HepG2 (cell line): ENCODE results near the gene KIFAP3. TPM values are rescaled to one million over a fixed set of nuclear protein-coding genes. Genes with fewer than 3 reads are reported as not detected.

Source experiments
- ATAC-seq: fragments of 200-7000 bp; cut with Tn5 transposase; 3 replicates; pipeline ENCODE4 v1.9.1; 2020; ENCODE audit warnings: mild to moderate bottlenecking, moderate library complexity
- BruUV-seq: library from RNA; stranded (reverse); fragments of 400-500 nt; replicated peaks from 2 replicates; lab custom pipeline; 2021; lab: Mats Ljungman, UMichigan
- CTCF ChIA-PET: fragments of 300-600 bp; formaldehyde crosslinking; extraction: SDS; loops from one replicate; lab custom pipeline; 2021; ENCODE audit warnings: low total read pairs, inconsistent platforms, low intra/inter-chr PET ratio; lab: Yijun Ruan, JAX
- POLR2A ChIA-PET: fragments of 350-600 bp; sonication (Branson Sonifier 250); formaldehyde crosslinking; loops from one replicate; lab custom pipeline; 2020; ENCODE audit warnings: antibody characterized with exemption, inconsistent platforms; lab: Yijun Ruan, JAX
- DNase-seq: peaks from one replicate; pipeline ENCODE4 v3.0.0-alpha.2; 2015; ENCODE audit warnings: low spot score
- FAIRE-seq: peaks from 3 replicates; lab custom pipeline; 2011; peaks lifted over from hg19 to GRCh38; lab: Jason Lieb, UNC
- H2AFZ ChIP-seq: one replicate; pipeline ENCODE4 v1.6.1; 2011; ENCODE audit warnings: low read length, inconsistent platforms
- H3K27ac ChIP-seq: fragments of 300-600 bp; 3 replicates; pipeline ENCODE4 v1.8.0; 2011; ENCODE audit warnings: mixed run types, mild to moderate bottlenecking, mixed read lengths, low read length, inconsistent platforms; ENCODE audit not compliant: insufficient read depth; ENCODE audit errors: extremely low read length
- H3K27me3 ChIP-seq, 2 experiments: fragments of 200-600 bp in 1 of 2; 2 replicates in 1 of 2; 3 replicates in 1 of 2; pipeline versions ENCODE4 v1.6.0 to v1.8.0; 2011; ENCODE audit warnings: low read length in 2 of 2, mild to moderate bottlenecking in 2 of 2, moderate library complexity in 2 of 2, inconsistent platforms in 1 of 2; ENCODE audit not compliant: insufficient read depth in 2 of 2, control insufficient read depth in 1 of 2
- H3K36me3 ChIP-seq, 2 experiments: fragments of 200-600 bp in 1 of 2; replicated peaks in 1 of 2; 2 replicates in 1 of 2; 3 replicates in 1 of 2; pipeline versions ENCODE4 v1.5.1 to v1.8.0; 2011; ENCODE audit warnings: low read length in 2 of 2, inconsistent platforms in 1 of 2; ENCODE audit not compliant: insufficient read depth in 2 of 2, control insufficient read depth in 1 of 2
- H3K4me1 ChIP-seq: 2 replicates; pipeline ENCODE4 v1.5.1; 2012; ENCODE audit warnings: low read length, inconsistent platforms; ENCODE audit not compliant: insufficient read depth
- H3K4me2 ChIP-seq: 2 replicates; pipeline ENCODE4 v1.6.0; 2011; ENCODE audit warnings: low read depth, low read length, inconsistent platforms
- H3K4me3 ChIP-seq, 3 experiments: fragments of 200-600 bp in 1 of 3; sonication (generic), shearing (Covaris generic) in 1 of 3; replicated peaks in 1 of 3; 2 replicates each; pipeline ENCODE4 v1.5.1; 2011 to 2016; ENCODE audit warnings: low read length in 3 of 3, inconsistent platforms in 2 of 3, low read depth in 2 of 3, mild to moderate bottlenecking in 2 of 3, control low read depth in 1 of 3, mixed read lengths in 1 of 3; ENCODE audit not compliant: insufficient read depth in 1 of 3
- H3K79me2 ChIP-seq: one replicate; pipeline ENCODE4 v1.6.1; 2011; ENCODE audit warnings: low read length, inconsistent platforms; ENCODE audit not compliant: insufficient read depth
- H3K9ac ChIP-seq: 2 replicates; pipeline ENCODE4 v1.6.0; 2011; ENCODE audit warnings: mild to moderate bottlenecking, low read depth, low read length, inconsistent platforms; ENCODE audit not compliant: insufficient read depth
- H3K9me3 ChIP-seq: 2 replicates; pipeline ENCODE4 v1.5.1; 2012; ENCODE audit warnings: mild to moderate bottlenecking, low read length
- H4K20me1 ChIP-seq: 2 replicates; pipeline ENCODE4 v1.6.0; 2011; ENCODE audit warnings: inconsistent platforms, mild to moderate bottlenecking, low read length, moderate library complexity; ENCODE audit not compliant: insufficient read depth
- CENPT ChIP-seq: sonication (generic); formaldehyde crosslinking; IDR thresholded peaks from 2 replicates; pipeline ENCODE4 v1.8.0; 2022; ENCODE audit warnings: low read depth, mild to moderate bottlenecking, moderate library complexity, missing genetic modification reagents
- KLF9 ChIP-seq: IDR thresholded peaks from 2 replicates; pipeline ENCODE4 v1.6.1; 2016; ENCODE audit warnings: low read depth
- SIX4 ChIP-seq: sonication (generic); formaldehyde crosslinking; IDR thresholded peaks from 2 replicates; pipeline ENCODE4 v1.4.0; 2020; ENCODE audit warnings: missing genetic modification reagents
- ZNF20 ChIP-seq: sonication (generic); formaldehyde crosslinking; IDR thresholded peaks from 2 replicates; pipeline ENCODE4 v1.4.0; 2020; ENCODE audit warnings: mild to moderate bottlenecking, moderate library complexity, missing genetic modification reagents
- ZNF205 ChIP-seq: IDR thresholded peaks from 2 replicates; pipeline ENCODE4 v1.6.1; 2018; ENCODE audit warnings: missing biosample characterization, missing genetic modification reagents
- ZNF446 ChIP-seq: sonication (generic); formaldehyde crosslinking; IDR thresholded peaks from 2 replicates; pipeline ENCODE4 v1.5.0; 2020; ENCODE audit warnings: mild to moderate bottlenecking, missing genetic modification reagents
- ZNF607 ChIP-seq: sonication (generic); formaldehyde crosslinking; IDR thresholded peaks from 2 replicates; pipeline ENCODE4 v1.5.1; 2020; ENCODE audit warnings: missing genetic modification reagents, mild to moderate bottlenecking, borderline replicate concordance
- ZNF629 ChIP-seq: sonication (generic); formaldehyde crosslinking; conservative IDR thresholded peaks from 2 replicates; pipeline ENCODE4 v1.5.0; 2020; ENCODE audit warnings: missing genetic modification reagents
- ZNF776 ChIP-seq: sonication (generic); formaldehyde crosslinking; IDR thresholded peaks from 2 replicates; pipeline ENCODE4 v1.4.0; 2020; ENCODE audit warnings: mild to moderate bottlenecking, missing genetic modification reagents
- ZNF788 ChIP-seq: sonication (generic); formaldehyde crosslinking; IDR thresholded peaks from 2 replicates; pipeline ENCODE4 v1.5.0; 2020; ENCODE audit warnings: mild to moderate bottlenecking, missing genetic modification reagents, borderline replicate concordance
- ZNF792 ChIP-seq: IDR thresholded peaks from 2 replicates; pipeline ENCODE4 v1.6.1; 2016
- ZNF841 ChIP-seq: sonication (generic); formaldehyde crosslinking; IDR thresholded peaks from 2 replicates; pipeline ENCODE4 v1.8.1; 2023; ENCODE audit warnings: missing genetic modification reagents, borderline replicate concordance
- ZSCAN20 ChIP-seq: sonication (generic); formaldehyde crosslinking; IDR thresholded peaks from 2 replicates; pipeline ENCODE4 v1.4.0; 2020; ENCODE audit warnings: missing genetic modification reagents, mild to moderate bottlenecking, borderline replicate concordance
- WGBS: methylation state at CpG from one replicate; pipeline ENCODE4 v1.1.6; 2017; ENCODE audit warnings: low lambda C conversion rate; 5-methylcytosine and 5-hydroxymethylcytosine counted together
- in situ Hi-C: cut with HindIII; loops from 2 replicates; pipeline ENCODE4 v1.10.0; 2017; ENCODE audit warnings: low pct_unique_long_range_greater_than_20kb; ENCODE audit not compliant: extremely low pct_ligation_motif_present
- intact Hi-C: fragments of 100-400 bp; cut with micrococcal nuclease; formaldehyde crosslinking; loops from one replicate; pipeline ENCODE4 v1.10.0; 2022; ENCODE audit not compliant: unreplicated experiment
- polyA plus RNA-seq, 8 experiments: library from polyadenylated mRNA; depleted of rRNA in 3 of 8; stranded (reverse) in 7 of 8; unstranded in 1 of 8; fragments of >200 nt; fragmentation: Illumina TruSeq in 4 of 8; extraction: Trizol in 4 of 8; gene quantifications; 2 replicates each; pipeline versions ENCODE4 v1.2.1 to v1.2.3, GENCODE V29; 2011 to 2016; ENCODE audit warnings: low read depth in 4 of 8, missing spikeins in 1 of 8, mixed read lengths in 1 of 8; ENCODE audit not compliant: insufficient read depth in 1 of 8
- total RNA-seq, 5 experiments: library from RNA; depleted of rRNA; stranded (reverse); fragments of >200 nt; fragmentation: Illumina TruSeq; extraction: Trizol; gene quantifications; 2 replicates each; pipeline ENCODE4 v1.2.3, GENCODE V29; 2016; ENCODE audit warnings: low read depth in 1 of 5
- TF ChIP-seq, protein P1 (sequence below): sonication (generic); formaldehyde crosslinking; IDR thresholded peaks from 2 replicates; pipeline ENCODE4 v1.8.1; 2023; ENCODE audit warnings: mild to moderate bottlenecking, missing genetic modification reagents
- TF ChIP-seq, protein P2 (sequence below), 2 experiments: sonication (generic) in 1 of 2; formaldehyde crosslinking in 1 of 2; IDR thresholded peaks; 2 replicates each; pipeline versions ENCODE4 v1.4.0 to v1.6.1; 2016 to 2020; ENCODE audit warnings: borderline replicate concordance in 1 of 2, low read depth in 1 of 2, mild to moderate bottlenecking in 1 of 2, missing genetic modification reagents in 1 of 2
- TF ChIP-seq, protein P3 (sequence below): sonication (generic); formaldehyde crosslinking; IDR thresholded peaks from 2 replicates; pipeline ENCODE4 v1.4.0; 2020; ENCODE audit warnings: missing genetic modification reagents

Gene KIFAP3
- total and polyA plus RNA-seq, 2 of the 13 experiments (the other 11 are each of a cell fraction or from before 2014, with no cell fraction given), result 3.4 to 10.0 TPM

DNA sequence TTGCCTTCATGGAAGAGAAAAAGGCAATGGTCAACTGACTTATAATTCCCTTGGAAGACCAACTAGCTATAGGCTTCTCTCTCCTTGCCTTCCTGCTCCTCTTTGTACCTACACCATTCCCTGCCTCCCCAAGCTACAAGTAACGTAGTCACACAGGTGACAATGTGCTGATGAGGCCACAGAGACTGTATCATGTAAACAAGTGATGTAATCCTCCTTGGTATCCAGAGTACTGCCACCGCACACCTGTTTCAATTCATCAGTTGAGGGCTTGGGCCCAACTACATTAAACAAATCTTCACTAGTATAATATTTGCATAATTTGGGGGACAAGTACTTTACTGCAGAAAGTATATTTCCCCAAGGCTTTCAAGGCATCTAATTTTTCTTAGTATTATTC lies 104.4 kb downstream of the KIFAP3 start:
- FAIRE-seq, result no peak
- intact Hi-C loops, result no loop called here
- POLR2A ChIA-PET, result no interaction called here

DNA sequence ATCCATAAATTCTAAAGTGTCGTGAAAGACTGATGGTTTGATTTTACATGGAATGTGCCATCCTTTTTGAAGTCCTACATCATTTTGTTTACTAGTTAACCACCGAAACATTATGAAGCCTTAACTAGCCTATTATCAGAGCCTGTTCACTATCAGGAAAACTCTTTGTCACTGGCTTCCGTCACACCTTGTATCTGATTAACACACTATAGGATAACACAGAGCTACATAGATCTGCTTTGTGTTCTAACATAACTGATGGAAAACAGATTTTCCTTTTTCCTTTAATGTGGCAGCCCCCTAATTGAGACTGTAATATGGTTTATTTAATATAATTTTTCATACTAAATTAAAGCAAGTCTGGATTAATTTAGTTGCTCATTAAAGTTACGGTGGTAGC lies 106.3 kb downstream of the KIFAP3 start:
- H3K4me1 ChIP-seq, result no peaks in the 10 kb centered on the region
- ATAC-seq (no peak), FAIRE-seq (no peak), DNase-seq (no peak)
- H3K9me3 ChIP-seq, result no peaks in the 10 kb centered on the region
- H2AFZ ChIP-seq, result no peak overlapping the region
- H3K79me2 ChIP-seq, result no peaks in the 10 kb centered on the region
- in situ Hi-C loops, result no loop called here
- POLR2A ChIA-PET, result no interaction called here
- no peak overlapping the region for H3K4me2 ChIP-seq
- CTCF ChIA-PET, result no interaction called here
- no peaks in the 10 kb centered on the region for H3K36me3 ChIP-seq
- intact Hi-C loops, result no loop called here
- H3K27ac ChIP-seq, result no peak overlapping the region
- H4K20me1 ChIP-seq, result no peaks in the 10 kb centered on the region
- H3K9ac ChIP-seq, result no peak overlapping the region
- BruUV-seq, result no TSS peak
- no peaks in the 10 kb centered on the region for H3K27me3 ChIP-seq
- 76% methylated on average over 4 of the region's 4 CpGs for WGBS
- H3K4me3 ChIP-seq, result no peak overlapping the region
- TF ChIP-seq ZNF792 (no peak), ZNF446 (no peak), KLF9 (no peak), ZNF20 (CRISPR knock-in tag) (no peak), ZSCAN20 (CRISPR knock-in tag) (no peak)
- TF ChIP-seq, protein P1, sequence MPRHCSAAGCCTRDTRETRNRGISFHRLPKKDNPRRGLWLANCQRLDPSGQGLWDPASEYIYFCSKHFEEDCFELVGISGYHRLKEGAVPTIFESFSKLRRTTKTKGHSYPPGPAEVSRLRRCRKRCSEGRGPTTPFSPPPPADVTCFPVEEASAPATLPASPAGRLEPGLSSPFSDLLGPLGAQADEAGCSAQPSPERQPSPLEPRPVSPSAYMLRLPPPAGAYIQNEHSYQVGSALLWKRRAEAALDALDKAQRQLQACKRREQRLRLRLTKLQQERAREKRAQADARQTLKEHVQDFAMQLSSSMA, result no peak
- TF ChIP-seq, protein P2, sequence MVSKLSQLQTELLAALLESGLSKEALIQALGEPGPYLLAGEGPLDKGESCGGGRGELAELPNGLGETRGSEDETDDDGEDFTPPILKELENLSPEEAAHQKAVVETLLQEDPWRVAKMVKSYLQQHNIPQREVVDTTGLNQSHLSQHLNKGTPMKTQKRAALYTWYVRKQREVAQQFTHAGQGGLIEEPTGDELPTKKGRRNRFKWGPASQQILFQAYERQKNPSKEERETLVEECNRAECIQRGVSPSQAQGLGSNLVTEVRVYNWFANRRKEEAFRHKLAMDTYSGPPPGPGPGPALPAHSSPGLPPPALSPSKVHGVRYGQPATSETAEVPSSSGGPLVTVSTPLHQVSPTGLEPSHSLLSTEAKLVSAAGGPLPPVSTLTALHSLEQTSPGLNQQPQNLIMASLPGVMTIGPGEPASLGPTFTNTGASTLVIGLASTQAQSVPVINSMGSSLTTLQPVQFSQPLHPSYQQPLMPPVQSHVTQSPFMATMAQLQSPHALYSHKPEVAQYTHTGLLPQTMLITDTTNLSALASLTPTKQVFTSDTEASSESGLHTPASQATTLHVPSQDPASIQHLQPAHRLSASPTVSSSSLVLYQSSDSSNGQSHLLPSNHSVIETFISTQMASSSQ (IDR thresholded peaks at IDR 0.05; ENCODE audit: low read depth), result no peak
- TF ChIP-seq, protein P2 (CRISPR knock-in tag; IDR thresholded peaks at IDR 0.05; ENCODE audit: borderline replicate concordance), result no peak

More for the DNA sequence above, 104.4 kb downstream of the KIFAP3 start:
- no peak for DNase-seq
- in situ Hi-C loops, result no loop called here
- 73% methylated on average over 2 of the region's 2 CpGs for WGBS
- Histone ChIP-seq H3K79me2 (no peaks in the 10 kb centered on the region), H3K4me3 (no peak overlapping the region), H4K20me1 (no peaks in the 10 kb centered on the region), H3K27me3 (no peaks in the 10 kb centered on the region), H3K9me3 (no peaks in the 10 kb centered on the region), H3K4me2 (no peak overlapping the region), H3K36me3 (no peaks in the 10 kb centered on the region), H2AFZ (no peak overlapping the region), H3K27ac (no peak overlapping the region), H3K9ac (no peak overlapping the region), H3K4me1 (no peaks in the 10 kb centered on the region)
- BruUV-seq, result no TSS peak
- TF ChIP-seq ZNF841 (CRISPR knock-in tag), result no peak
- TF ChIP-seq, protein P3, sequence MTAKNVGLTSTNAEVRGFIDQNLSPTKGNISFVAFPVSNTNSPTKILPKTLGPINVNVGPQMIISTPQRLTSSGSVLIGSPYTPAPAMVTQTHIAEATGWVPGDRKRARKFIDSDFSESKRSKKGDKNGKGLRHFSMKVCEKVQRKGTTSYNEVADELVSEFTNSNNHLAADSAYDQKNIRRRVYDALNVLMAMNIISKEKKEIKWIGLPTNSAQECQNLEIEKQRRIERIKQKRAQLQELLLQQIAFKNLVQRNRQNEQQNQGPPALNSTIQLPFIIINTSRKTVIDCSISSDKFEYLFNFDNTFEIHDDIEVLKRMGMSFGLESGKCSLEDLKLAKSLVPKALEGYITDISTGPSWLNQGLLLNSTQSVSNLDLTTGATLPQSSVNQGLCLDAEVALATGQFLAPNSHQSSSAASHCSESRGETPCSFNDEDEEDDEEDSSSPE (CRISPR knock-in tag), result no peak
- no peak for TF ChIP-seq CENPT
- TF ChIP-seq ZNF629, result no peak
- TF ChIP-seq ZNF776 (CRISPR knock-in tag), result no peak
- TF ChIP-seq ZNF205, result no peak
- TF ChIP-seq SIX4 (CRISPR knock-in tag), result no peak
- TF ChIP-seq ZNF607, result no peak
- TF ChIP-seq ZNF788, result no peak
- no peak for ATAC-seq
- CTCF ChIA-PET, result no interaction called here
